Epithelial cell of esophagus (primary cell): Measurements from ENCODE around the gene MAP1A.
"Not testable (repeated sequence)": the region's sequence is repeated elsewhere in the genome, so short reads cannot be mapped to it uniquely, and the experiment has no call there.

Experiments
- DNase-seq: peaks from one replicate; pipeline ENCODE4 v3.0.0; 2010; ENCODE audit warnings: low read depth
- H3K4me3 ChIP-seq: 2 replicates; pipeline ENCODE4 v1.5.1; 2011; ENCODE audit warnings: mild to moderate bottlenecking, low read length, control low read depth
- TF ChIP-seq, protein P1 (sequence below): IDR thresholded peaks from 2 replicates; pipeline ENCODE4 v1.5.1; 2011; ENCODE audit warnings: low read depth, mild to moderate bottlenecking, low read length, control low read depth, inconsistent platforms; ENCODE audit not compliant: insufficient read depth; ENCODE audit errors: missing control alignments

MAP1A gene

DNA sequence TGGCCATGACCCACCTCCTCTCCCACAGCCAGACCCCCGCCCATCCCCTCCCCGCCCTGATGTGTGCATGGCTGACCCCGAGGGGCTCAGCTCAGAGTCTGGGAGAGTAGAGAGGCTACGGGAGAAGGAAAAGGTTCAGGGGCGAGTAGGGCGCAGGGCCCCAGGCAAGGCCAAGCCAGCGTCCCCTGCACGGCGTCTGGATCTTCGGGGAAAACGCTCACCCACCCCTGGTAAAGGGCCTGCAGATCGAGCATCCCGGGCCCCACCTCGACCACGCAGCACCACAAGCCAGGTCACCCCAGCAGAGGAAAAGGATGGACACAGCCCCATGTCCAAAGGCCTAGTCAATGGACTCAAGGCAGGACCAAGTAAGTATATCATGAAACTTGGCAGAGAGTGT lies 11.7 kb downstream of the MAP1A start:
- TF ChIP-seq, protein P1, sequence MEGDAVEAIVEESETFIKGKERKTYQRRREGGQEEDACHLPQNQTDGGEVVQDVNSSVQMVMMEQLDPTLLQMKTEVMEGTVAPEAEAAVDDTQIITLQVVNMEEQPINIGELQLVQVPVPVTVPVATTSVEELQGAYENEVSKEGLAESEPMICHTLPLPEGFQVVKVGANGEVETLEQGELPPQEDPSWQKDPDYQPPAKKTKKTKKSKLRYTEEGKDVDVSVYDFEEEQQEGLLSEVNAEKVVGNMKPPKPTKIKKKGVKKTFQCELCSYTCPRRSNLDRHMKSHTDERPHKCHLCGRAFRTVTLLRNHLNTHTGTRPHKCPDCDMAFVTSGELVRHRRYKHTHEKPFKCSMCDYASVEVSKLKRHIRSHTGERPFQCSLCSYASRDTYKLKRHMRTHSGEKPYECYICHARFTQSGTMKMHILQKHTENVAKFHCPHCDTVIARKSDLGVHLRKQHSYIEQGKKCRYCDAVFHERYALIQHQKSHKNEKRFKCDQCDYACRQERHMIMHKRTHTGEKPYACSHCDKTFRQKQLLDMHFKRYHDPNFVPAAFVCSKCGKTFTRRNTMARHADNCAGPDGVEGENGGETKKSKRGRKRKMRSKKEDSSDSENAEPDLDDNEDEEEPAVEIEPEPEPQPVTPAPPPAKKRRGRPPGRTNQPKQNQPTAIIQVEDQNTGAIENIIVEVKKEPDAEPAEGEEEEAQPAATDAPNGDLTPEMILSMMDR: no peak
- DNase-seq: no peak
- H3K4me3 ChIP-seq: no peak overlapping the region

DNA sequence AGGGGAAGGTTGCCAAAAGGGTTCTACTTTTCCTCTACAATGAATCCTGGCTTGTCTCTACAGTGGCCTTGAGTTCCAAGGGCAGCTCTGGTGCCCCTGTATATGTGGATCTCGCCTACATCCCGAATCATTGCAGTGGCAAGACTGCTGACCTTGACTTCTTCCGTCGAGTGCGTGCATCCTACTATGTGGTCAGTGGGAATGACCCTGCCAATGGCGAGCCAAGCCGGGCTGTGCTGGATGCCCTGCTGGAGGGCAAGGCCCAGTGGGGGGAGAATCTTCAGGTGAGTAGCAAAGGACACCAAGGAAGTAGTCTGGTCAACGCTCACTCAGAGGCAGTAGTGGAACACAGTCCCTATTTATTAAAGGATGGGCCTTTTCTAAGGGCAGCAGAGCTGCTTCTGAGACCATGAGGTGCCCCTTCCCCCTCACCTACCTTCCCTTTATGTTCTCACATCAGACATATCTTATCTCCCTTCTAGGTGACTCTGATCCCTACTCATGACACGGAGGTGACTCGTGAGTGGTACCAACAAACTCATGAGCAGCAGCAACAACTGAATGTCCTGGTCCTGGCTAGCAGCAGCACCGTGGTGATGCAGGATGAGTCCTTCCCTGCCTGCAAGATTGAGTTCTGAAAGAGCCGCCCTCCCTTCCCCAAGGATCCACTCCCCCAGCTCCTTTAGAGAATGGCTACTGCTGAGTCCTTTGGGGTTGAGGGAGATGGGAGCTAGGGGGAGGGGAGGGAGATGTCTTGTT lies 12.4 kb downstream of the MAP1A start:
- TF ChIP-seq, protein P1: no peak
- no peak overlapping the region for H3K4me3 ChIP-seq
- no peak for DNase-seq

- TF ChIP-seq, protein P1: no peak
Measured at GRCh38 chr15:43531018-43531670, 13.7 kb downstream of the MAP1A start.

DNA sequence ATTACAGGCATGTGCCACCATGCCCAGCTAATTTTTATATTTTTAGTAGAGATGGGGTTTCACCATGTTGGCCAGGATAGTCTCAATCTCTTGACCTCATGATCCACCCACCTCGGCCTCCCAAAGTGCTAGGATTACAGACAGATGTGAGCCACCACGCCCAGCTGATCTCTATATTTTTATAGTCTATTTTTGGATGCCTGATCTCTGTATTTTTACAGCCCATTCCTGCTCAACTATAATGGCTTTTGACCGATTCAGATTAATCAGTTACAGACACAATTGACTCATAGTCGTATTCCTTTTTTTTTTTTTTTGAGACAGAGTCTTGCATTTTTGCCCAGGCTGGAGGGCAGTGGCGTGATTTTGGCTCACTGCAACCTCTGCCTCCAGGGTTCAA lies 15.4 kb downstream of the MAP1A start:
- DNase-seq, H3K4me3 ChIP-seq: not testable (repeated sequence)

More at GRCh38 chr15:43531018-43531670, 13.7 kb downstream of the MAP1A start:
- DNase-seq: no peak
- H3K4me3 ChIP-seq: no peak overlapping the region

DNA sequence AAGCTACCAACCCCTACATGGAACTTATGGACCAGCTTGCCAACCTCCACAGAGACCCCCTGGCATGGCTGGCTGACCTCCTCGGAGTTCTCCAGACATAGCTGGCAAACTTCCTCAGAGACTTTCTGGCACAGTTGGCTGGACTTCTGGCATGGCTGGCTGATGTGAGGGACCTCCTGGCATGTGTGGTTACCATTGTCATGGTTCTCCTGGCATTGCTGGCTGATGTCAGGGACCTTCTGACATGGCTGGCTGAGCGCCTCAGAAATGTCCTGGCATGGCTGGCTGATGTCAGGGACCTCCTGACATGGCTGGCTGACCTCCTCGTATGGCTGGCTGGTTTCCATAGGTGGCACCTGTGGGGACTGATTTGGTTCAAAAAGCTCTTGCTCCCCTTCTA lies 17.5 kb downstream of the MAP1A start:
- TF ChIP-seq, protein P1: no peak

DNA sequence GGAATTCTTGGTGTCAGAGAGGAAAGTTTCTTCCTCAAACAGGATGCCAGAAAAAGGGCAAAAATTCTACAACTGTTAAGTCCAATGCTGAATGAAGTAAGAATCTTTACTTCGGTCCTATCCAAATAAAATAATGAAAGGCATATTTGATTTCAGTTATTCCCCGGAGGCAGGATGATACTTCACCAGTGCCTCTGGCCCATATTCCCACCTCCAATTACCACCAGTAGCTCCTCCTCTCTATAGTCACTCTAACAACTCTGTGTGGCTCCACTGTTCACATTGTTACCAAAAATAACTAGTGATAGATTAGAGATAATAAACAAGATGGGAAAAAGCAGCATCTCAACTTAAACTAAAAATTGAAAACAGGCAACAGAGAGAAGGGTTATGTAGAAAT lies 20.7 kb downstream of the MAP1A start:
- DNase-seq: no peak
- TF ChIP-seq, protein P1: no peak
- no peak overlapping the region for H3K4me3 ChIP-seq

More for the DNA sequence above, 17.5 kb downstream of the MAP1A start:
- DNase-seq: no peak
- H3K4me3 ChIP-seq: no peak overlapping the region

GRCh38 chr15:43541785-43542184 lies 24.4 kb downstream of the MAP1A start:
- DNase-seq: peak; percentile 28
- TF ChIP-seq, protein P1: no peak
- H3K4me3 ChIP-seq: no peak overlapping the region
